ENCODE results near the gene MFN2.

DNA sequence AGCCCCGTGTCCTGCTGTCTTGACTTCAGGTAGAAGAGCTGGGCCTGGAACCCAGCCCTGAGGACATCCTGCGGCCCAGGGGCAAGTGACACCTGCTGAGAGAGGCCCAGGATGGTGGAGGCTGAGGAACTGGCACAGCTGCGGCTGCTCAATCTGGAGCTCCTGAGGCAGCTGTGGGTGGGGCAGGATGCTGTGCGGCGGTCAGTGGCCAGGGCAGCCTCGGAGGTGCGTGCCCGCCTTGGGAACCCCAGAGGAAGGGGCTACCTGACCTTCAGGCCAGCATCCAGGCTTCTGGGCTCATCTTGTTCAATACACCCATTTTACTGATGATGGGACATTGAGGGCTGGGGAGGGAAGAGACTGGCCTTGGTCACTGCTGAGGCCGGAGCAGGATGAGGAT is 41.4 kb downstream of the MFN2 start:
- TF ChIP-seq POLR2A (IDR thresholded peaks at IDR 0.05; ENCODE audit: low read length) (no peak), GATA1 (IDR thresholded peaks at IDR 0.05; ENCODE audit: low read depth, low read length) (no peak)

All from erythroblast (primary cell).